Endothelial cell of umbilical vein (primary cell): ENCODE measurements around the gene SPTSSA. TPM values are rescaled to one million over a fixed set of nuclear protein-coding genes. Genes with fewer than 3 reads are reported as not detected.

Experiments used
- BruUV-seq: library from RNA; stranded (reverse); fragments of 400-500 nt; replicated peaks from 2 replicates; lab custom pipeline; 2021; lab: Mats Ljungman, UMichigan
- CTCF ChIA-PET: fragments of 300-600, 350-600 bp; sonication (Branson Sonifier 250); formaldehyde crosslinking; loops from one replicate; lab custom pipeline; 2021; ENCODE audit warnings: antibody characterized with exemption, inconsistent platforms; lab: Charles Lee
- POLR2A ChIA-PET: fragments of 300-600, 350-600 bp; sonication (Branson Sonifier 250); formaldehyde crosslinking; loops from one replicate; lab custom pipeline; 2021; ENCODE audit warnings: antibody characterized with exemption, inconsistent platforms; lab: Charles Lee
- DNase-seq: peaks from one replicate; pipeline ENCODE4 v3.0.0-alpha.2; 2011; ENCODE audit warnings: low read depth, low spot score
- FAIRE-seq: peaks from 2 replicates; lab custom pipeline; 2011; peaks lifted over from hg19 to GRCh38; lab: Jason Lieb, UNC
- H2AFZ ChIP-seq: 2 replicates; pipeline ENCODE4 v1.6.0; 2012; ENCODE audit warnings: low read depth, low read length, control low read depth, inconsistent platforms
- H3K27ac ChIP-seq: 2 replicates; pipeline ENCODE4 v1.5.1; 2011; ENCODE audit warnings: low read depth, mild to moderate bottlenecking, control low read depth, low read length, moderate library complexity; ENCODE audit not compliant: insufficient read depth
- H3K27me3 ChIP-seq, 2 experiments: 2 replicates each; pipeline versions ENCODE4 v1.6.0 to v1.6.1; 2011; ENCODE audit warnings: low read length in 2 of 2, mixed read lengths in 1 of 2; ENCODE audit not compliant: control insufficient read depth in 2 of 2, insufficient read depth in 2 of 2
- H3K36me3 ChIP-seq, 2 experiments: 2 replicates in 1 of 2; 3 replicates in 1 of 2; pipeline ENCODE4 v1.5.1; 2011; ENCODE audit warnings: low read length in 2 of 2, mild to moderate bottlenecking in 1 of 2, moderate library complexity in 1 of 2; ENCODE audit not compliant: control insufficient read depth in 2 of 2, insufficient read depth in 2 of 2; ENCODE audit errors: extremely low read depth in 1 of 2
- H3K4me1 ChIP-seq: 3 replicates; pipeline ENCODE4 v1.5.1; 2011; ENCODE audit warnings: mild to moderate bottlenecking, low read length; ENCODE audit not compliant: control insufficient read depth, insufficient read depth; ENCODE audit errors: extremely low read depth
- H3K4me2 ChIP-seq: 2 replicates; pipeline ENCODE4 v1.6.1; 2011; ENCODE audit warnings: low read length, control low read depth, mixed read lengths; ENCODE audit not compliant: insufficient read depth
- H3K4me3 ChIP-seq, 3 experiments: fragments of 200-600 bp in 1 of 3; sonication (generic), shearing (Covaris generic) in 1 of 3; replicated peaks in 1 of 3; 2 replicates each; pipeline ENCODE4 v1.5.1; 2011 to 2016; ENCODE audit warnings: control low read depth in 3 of 3, low read length in 3 of 3, mild to moderate bottlenecking in 2 of 3, inconsistent platforms in 1 of 3, low read depth in 1 of 3, moderate library complexity in 1 of 3; ENCODE audit not compliant: insufficient read depth in 1 of 3
- H3K79me2 ChIP-seq: 2 replicates; pipeline ENCODE4 v1.6.0; 2012; ENCODE audit warnings: low read length, inconsistent platforms; ENCODE audit not compliant: control insufficient read depth, insufficient read depth
- H3K9ac ChIP-seq: replicated peaks from 2 replicates; pipeline ENCODE3; 2011; ENCODE audit warnings: low read length, control low read depth; ENCODE audit not compliant: insufficient read depth; ENCODE audit errors: extremely low read depth
- H3K9me1 ChIP-seq: replicated peaks from 3 replicates; pipeline ENCODE4 v1.6.0; 2011; ENCODE audit warnings: mild to moderate bottlenecking, low read length; ENCODE audit not compliant: control insufficient read depth, insufficient read depth; ENCODE audit errors: extremely low read depth
- H3K9me3 ChIP-seq: replicated peaks from 2 replicates; pipeline ENCODE4 v1.5.1; 2012; ENCODE audit warnings: low read length, inconsistent platforms; ENCODE audit not compliant: control insufficient read depth, insufficient read depth
- H4K20me1 ChIP-seq: replicated peaks from 2 replicates; pipeline ENCODE3; 2011; ENCODE audit warnings: mild to moderate bottlenecking, low read length; ENCODE audit not compliant: control insufficient read depth, insufficient read depth; ENCODE audit errors: extremely low read depth
- EZH2 ChIP-seq: IDR thresholded peaks from 2 replicates; pipeline ENCODE4 v1.6.1; 2012; ENCODE audit warnings: borderline replicate concordance, low read depth, mild to moderate bottlenecking, moderate library complexity, low read length, inconsistent platforms; ENCODE audit not compliant: severe bottlenecking
- FOS ChIP-seq: IDR thresholded peaks from 2 replicates; pipeline ENCODE4 v1.6.1; 2011; ENCODE audit warnings: mild to moderate bottlenecking, low read length, moderate library complexity, borderline replicate concordance; ENCODE audit not compliant: insufficient read depth
- GATA2 ChIP-seq: IDR thresholded peaks from 2 replicates; pipeline ENCODE4 v1.7.0; 2011; ENCODE audit warnings: low read depth, mild to moderate bottlenecking, moderate library complexity, mixed read lengths, low read length; ENCODE audit not compliant: insufficient read length, insufficient read depth
- JUN ChIP-seq: IDR thresholded peaks from 2 replicates; pipeline ENCODE4 v1.6.1; 2011; ENCODE audit warnings: borderline replicate concordance, low read depth; ENCODE audit not compliant: insufficient read length, insufficient read depth
- MYC ChIP-seq: IDR thresholded peaks from one replicate; pipeline ENCODE4 v1.6.1; 2011; ENCODE audit warnings: mild to moderate bottlenecking, low read depth, low read length
- POLR2A ChIP-seq: IDR thresholded peaks from 2 replicates; pipeline ENCODE4 v1.6.1; 2012; ENCODE audit warnings: low read depth, mild to moderate bottlenecking, control low read depth, low read length
- POLR2AphosphoS5 ChIP-seq: IDR thresholded peaks from 2 replicates; pipeline ENCODE4 v1.6.1; 2012; ENCODE audit warnings: low read depth, mild to moderate bottlenecking, control low read depth, low read length, moderate library complexity; ENCODE audit not compliant: insufficient read depth
- dilution Hi-C: fragments of 300-500 bp; cut with MboI; formaldehyde crosslinking; loops from one replicate; pipeline ENCODE4 v1.15.0; 2019; ENCODE audit warnings: low sequenced_read_pairs; ENCODE audit not compliant: extremely low pct_ligation_motif_present
- intact Hi-C: fragments of 100-400 bp; cut with micrococcal nuclease; formaldehyde crosslinking; loops from one replicate; pipeline ENCODE4 v1.10.0; 2022
- polyA plus RNA-seq, 4 experiments: library from polyadenylated mRNA; depleted of rRNA in 3 of 4; stranded (reverse) in 3 of 4; unstranded in 1 of 4; fragments of >200 nt; gene quantifications; 2 replicates each; pipeline versions ENCODE4 v1.2.1 to v1.2.3, GENCODE V29; 2011 to 2012; ENCODE audit warnings: missing spikeins in 1 of 4
- total RNA-seq: library from RNA; stranded (reverse); gene quantifications from 2 replicates; pipeline ENCODE4 v1.2.3, GENCODE V29; 2021
- TF ChIP-seq, protein P1 (sequence below): IDR thresholded peaks from 2 replicates; pipeline ENCODE4 v1.6.1; 2011; ENCODE audit not compliant: insufficient read depth, insufficient read length
- TF ChIP-seq, protein P2 (sequence below), 2 donors: IDR thresholded peaks; 1 replicate in 1 of 2; 2 replicates in 1 of 2; pipeline ENCODE4 v1.5.1; 2011; ENCODE audit warnings: low read length in 2 of 2, mild to moderate bottlenecking in 2 of 2, moderate library complexity in 2 of 2, control low read depth in 1 of 2, inconsistent platforms in 1 of 2, low read depth in 1 of 2; ENCODE audit not compliant: insufficient read depth in 1 of 2; ENCODE audit errors: extremely low read depth in 1 of 2

Gene SPTSSA
- total and polyA plus RNA-seq, 2 donors (not counting 3 experiments of a cell fraction or from before 2014, with no cell fraction given) = 21.3 to 24.3 TPM

DNA sequence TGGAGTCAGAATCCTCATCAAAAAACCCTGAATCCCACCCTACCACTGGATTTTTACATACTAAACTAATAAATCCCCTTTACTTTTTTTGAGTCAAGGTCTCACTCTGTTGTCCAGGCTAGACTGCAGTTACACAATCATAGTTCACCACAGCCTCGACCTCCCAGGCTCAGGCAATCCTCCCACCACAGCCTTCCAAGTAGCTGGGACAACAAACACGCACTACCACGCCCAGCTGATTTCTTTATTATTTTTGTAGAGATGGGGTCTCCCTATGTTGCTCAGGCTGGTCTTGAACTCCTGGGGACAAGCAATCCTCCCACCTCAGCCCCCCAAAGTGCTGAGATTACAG lies 24.3 kb downstream of the SPTSSA start:
- dilution Hi-C loops (no loop called here), intact Hi-C loops (no loop called here)
- Histone ChIP-seq H3K9ac (no peak overlapping the region), H3K27me3 (no peaks in the 10 kb centered on the region), H3K36me3 (no peaks in the 10 kb centered on the region), H4K20me1 (peaks cover 2% of the 10 kb centered on the region), H3K4me2 (no peak overlapping the region), H3K9me1 (no peaks in the 10 kb centered on the region), H3K4me3 (no peak overlapping the region), H3K9me3 (no peaks in the 10 kb centered on the region), H3K27ac (no peak overlapping the region), H3K79me2 (peaks cover 25% of the 10 kb centered on the region), H3K4me1 (peaks cover 14% of the 10 kb centered on the region), H2AFZ (no peak overlapping the region)
- FAIRE-seq = no peak
- CTCF ChIA-PET = interaction anchor here (1.9 kb wide), 1 partner anchor 106 kb away, joined by 6 read pairs; no protein-coding TSS in a partner anchor
- BruUV-seq = no TSS peak
- POLR2A ChIA-PET = no interaction called here
- no peak for DNase-seq
- no peak for TF ChIP-seq GATA2
- no peak for TF ChIP-seq FOS
- TF ChIP-seq MYC = no peak
- no peak for TF ChIP-seq POLR2A
- TF ChIP-seq POLR2AphosphoS5 = no peak
- TF ChIP-seq, protein P1, sequence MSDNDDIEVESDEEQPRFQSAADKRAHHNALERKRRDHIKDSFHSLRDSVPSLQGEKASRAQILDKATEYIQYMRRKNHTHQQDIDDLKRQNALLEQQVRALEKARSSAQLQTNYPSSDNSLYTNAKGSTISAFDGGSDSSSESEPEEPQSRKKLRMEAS = no peak
- TF ChIP-seq EZH2 = no peak
- TF ChIP-seq, protein P2, sequence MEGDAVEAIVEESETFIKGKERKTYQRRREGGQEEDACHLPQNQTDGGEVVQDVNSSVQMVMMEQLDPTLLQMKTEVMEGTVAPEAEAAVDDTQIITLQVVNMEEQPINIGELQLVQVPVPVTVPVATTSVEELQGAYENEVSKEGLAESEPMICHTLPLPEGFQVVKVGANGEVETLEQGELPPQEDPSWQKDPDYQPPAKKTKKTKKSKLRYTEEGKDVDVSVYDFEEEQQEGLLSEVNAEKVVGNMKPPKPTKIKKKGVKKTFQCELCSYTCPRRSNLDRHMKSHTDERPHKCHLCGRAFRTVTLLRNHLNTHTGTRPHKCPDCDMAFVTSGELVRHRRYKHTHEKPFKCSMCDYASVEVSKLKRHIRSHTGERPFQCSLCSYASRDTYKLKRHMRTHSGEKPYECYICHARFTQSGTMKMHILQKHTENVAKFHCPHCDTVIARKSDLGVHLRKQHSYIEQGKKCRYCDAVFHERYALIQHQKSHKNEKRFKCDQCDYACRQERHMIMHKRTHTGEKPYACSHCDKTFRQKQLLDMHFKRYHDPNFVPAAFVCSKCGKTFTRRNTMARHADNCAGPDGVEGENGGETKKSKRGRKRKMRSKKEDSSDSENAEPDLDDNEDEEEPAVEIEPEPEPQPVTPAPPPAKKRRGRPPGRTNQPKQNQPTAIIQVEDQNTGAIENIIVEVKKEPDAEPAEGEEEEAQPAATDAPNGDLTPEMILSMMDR (IDR thresholded peaks at IDR 0.05; ENCODE audit: extremely low read depth in 1 of 2, insufficient read depth in 1 of 2, low read depth in 1 of 2, low read length in 2 of 2) = no peak
- TF ChIP-seq JUN = no peak
